Panc1 (cell line): Measurements from ENCODE around the gene FSTL4. TPM values are rescaled to one million over a fixed set of nuclear protein-coding genes. Genes with fewer than 3 reads are reported as not detected.

ENCODE experiments used
- ATAC-seq: fragments of 200-7000 bp; cut with Tn5 transposase; 2 replicates; pipeline ENCODE4 v1.9.1; 2020; ENCODE audit warnings: mild to moderate bottlenecking, moderate library complexity
- BruUV-seq: library from RNA; stranded (reverse); fragments of 400-500 nt; replicated peaks from 2 replicates; lab custom pipeline; 2021; lab: Mats Ljungman, UMichigan
- CTCF ChIA-PET: fragments of 300-600 bp; sonication (Branson Sonifier 250); formaldehyde crosslinking; loops from one replicate; lab custom pipeline; 2022; ENCODE audit warnings: antibody characterized with exemption; lab: Charles Lee
- POLR2A ChIA-PET: fragments of 300-600 bp; sonication (Branson Sonifier 250); formaldehyde crosslinking; loops from one replicate; lab custom pipeline; 2022; ENCODE audit warnings: antibody characterized with exemption; lab: Charles Lee
- DNase-seq: peaks from one replicate; pipeline ENCODE4 v3.0.0-alpha.2; 2010; ENCODE audit warnings: low read depth, low spot score
- H3K27ac ChIP-seq: 2 replicates; pipeline ENCODE4 v1.5.1; 2011; ENCODE audit warnings: mild to moderate bottlenecking, low read length, inconsistent platforms
- H3K27me3 ChIP-seq: fragments of 200-500 bp; sonication (Bioruptor generic); 2 replicates; pipeline ENCODE4 v1.6.0; 2014; ENCODE audit warnings: low read length, inconsistent platforms; ENCODE audit not compliant: control insufficient read depth, insufficient read depth
- H3K36me3 ChIP-seq: fragments of 200-500 bp; sonication (Bioruptor generic); 2 replicates; pipeline ENCODE4 v1.5.1; 2014; ENCODE audit warnings: inconsistent platforms, mild to moderate bottlenecking, low read length, moderate library complexity; ENCODE audit not compliant: control insufficient read depth, insufficient read depth
- H3K4me1 ChIP-seq: 2 replicates; pipeline ENCODE4 v1.5.1; 2011; ENCODE audit warnings: inconsistent platforms, mild to moderate bottlenecking, low read length, moderate library complexity; ENCODE audit not compliant: control insufficient read depth, insufficient read depth
- H3K4me3 ChIP-seq, 2 experiments: 2 replicates each; pipeline ENCODE4 v1.5.1; 2011 to 2012; ENCODE audit warnings: low read depth in 2 of 2, low read length in 2 of 2, mild to moderate bottlenecking in 2 of 2, inconsistent platforms in 1 of 2, moderate library complexity in 1 of 2
- H3K9me3 ChIP-seq: fragments of 200-500 bp; sonication (Bioruptor generic); 2 replicates; pipeline ENCODE4 v1.5.1; 2014; ENCODE audit warnings: low read depth, mild to moderate bottlenecking, inconsistent platforms, low read length, moderate library complexity; ENCODE audit not compliant: control insufficient read depth, insufficient read depth
- CTCF ChIP-seq: fragments of 450-650 bp; IDR thresholded peaks from 2 replicates; pipeline ENCODE4 v1.5.1; 2017; ENCODE audit warnings: mild to moderate bottlenecking
- POLR2AphosphoS5 ChIP-seq: IDR thresholded peaks from 2 replicates; pipeline ENCODE4 v1.6.1; 2012; ENCODE audit warnings: mild to moderate bottlenecking, low read depth, low read length, moderate library complexity
- REST ChIP-seq, 2 experiments: IDR thresholded peaks; 2 replicates each; pipeline ENCODE4 v1.6.1; 2011 to 2012; ENCODE audit warnings: low read depth in 2 of 2, control low read depth in 1 of 2, low read length in 1 of 2, mild to moderate bottlenecking in 1 of 2, moderate library complexity in 1 of 2; ENCODE audit not compliant: insufficient read depth in 1 of 2
- SIN3A ChIP-seq: IDR thresholded peaks from 2 replicates; pipeline ENCODE4 v1.6.1; 2012; ENCODE audit warnings: low read depth, mild to moderate bottlenecking, low read length, moderate library complexity, borderline replicate concordance; ENCODE audit not compliant: insufficient read depth
- TCF7L2 ChIP-seq: IDR thresholded peaks from 2 replicates; pipeline ENCODE4 v1.6.1; 2011; ENCODE audit warnings: mild to moderate bottlenecking, low read depth, low read length, inconsistent platforms
- in situ Hi-C: cut with HindIII; loops from 2 replicates; pipeline ENCODE4 v1.10.0; 2016; ENCODE audit warnings: low sequenced_read_pairs, low pct_unique_long_range_greater_than_20kb
- intact Hi-C: fragments of 100-400 bp; cut with micrococcal nuclease; formaldehyde crosslinking; loops from one replicate; pipeline ENCODE4 v1.10.0; 2022; ENCODE audit not compliant: unreplicated experiment
- total RNA-seq: library from RNA; stranded (reverse); gene quantifications from one replicate; pipeline ENCODE4 v1.2.1, GENCODE V29; 2021; ENCODE audit not compliant: unreplicated experiment

Gene FSTL4
- total RNA-seq, 1 experiment from 2014 or later, result 0.18 TPM

- CTCF ChIA-PET, result no interaction called here
- H3K4me1 ChIP-seq, result no peaks in the 10 kb centered on the region
- intact Hi-C loops, result no loop called here
- no peaks in the 10 kb centered on the region for H3K9me3 ChIP-seq
- POLR2A ChIA-PET, result no interaction called here
- ATAC-seq (no peak), DNase-seq (no peak)
- in situ Hi-C loops, result no loop called here
- no TSS peak for BruUV-seq
- no peak for TF ChIP-seq POLR2AphosphoS5
- no peak for TF ChIP-seq SIN3A
- TF ChIP-seq CTCF, result no peak
- TF ChIP-seq REST (IDR thresholded peaks at IDR 0.05; ENCODE audit: insufficient read depth in 1 of 2, low read depth in 2 of 2, low read length in 1 of 2), result no peak
- H3K27me3 ChIP-seq, result no peaks in the 10 kb centered on the region
- H3K27ac ChIP-seq, result no peak overlapping the region
- H3K36me3 ChIP-seq, result no peaks in the 10 kb centered on the region
- no peak overlapping the region for H3K4me3 ChIP-seq
Measured at GRCh38 chr5:133397990-133398645, 214.2 kb downstream of the FSTL4 start.

- no peaks in the 10 kb centered on the region for H3K4me1 ChIP-seq
- no peaks in the 10 kb centered on the region for H3K36me3 ChIP-seq
- no peak overlapping the region for H3K4me3 ChIP-seq
- BruUV-seq, result no TSS peak
- no peak for ATAC-seq
- no peaks in the 10 kb centered on the region for H3K9me3 ChIP-seq
- in situ Hi-C loops (no loop called here), intact Hi-C loops (no loop called here)
- CTCF ChIA-PET, result interaction anchor here (1.3 kb wide), 1 partner anchor 26 kb away, joined by 3 read pairs; no protein-coding TSS in a partner anchor
- H3K27ac ChIP-seq, result no peak overlapping the region
- no peak for DNase-seq
- H3K27me3 ChIP-seq, result no peaks in the 10 kb centered on the region; the same call in 1 of the 2 replicates
- POLR2A ChIA-PET, result no interaction called here
- TF ChIP-seq SIN3A (no peak), REST (IDR thresholded peaks at IDR 0.05; ENCODE audit: insufficient read depth in 1 of 2, low read depth in 2 of 2, low read length in 1 of 2) (no peak), CTCF (no peak), POLR2AphosphoS5 (no peak), TCF7L2 (no peak)
Measured at GRCh38 chr5:133397348-133397747, 215.0 kb downstream of the FSTL4 start.
